Neural progenitor cell (in vitro differentiated cells): ENCODE data around the gene CD300E.

Source experiments
- EZH2 ChIP-seq: fragments of 200-600 bp; sonication (generic); IDR thresholded peaks from 2 replicates; pipeline ENCODE4 v1.6.1; 2017; ENCODE audit warnings: antibody characterized with exemption, mild to moderate bottlenecking, moderate library complexity
- EZH2phosphoT487 ChIP-seq: fragments of 200-600 bp; sonication (generic); IDR thresholded peaks from 2 replicates; pipeline ENCODE4 v1.6.1; 2017; ENCODE audit warnings: antibody characterized with exemption
- TF ChIP-seq, protein P1 (sequence below): fragments of 200-600 bp; sonication (generic); IDR thresholded peaks from 2 replicates; pipeline ENCODE4 v1.5.1; 2017; ENCODE audit warnings: antibody characterized with exemption, mild to moderate bottlenecking

DNA sequence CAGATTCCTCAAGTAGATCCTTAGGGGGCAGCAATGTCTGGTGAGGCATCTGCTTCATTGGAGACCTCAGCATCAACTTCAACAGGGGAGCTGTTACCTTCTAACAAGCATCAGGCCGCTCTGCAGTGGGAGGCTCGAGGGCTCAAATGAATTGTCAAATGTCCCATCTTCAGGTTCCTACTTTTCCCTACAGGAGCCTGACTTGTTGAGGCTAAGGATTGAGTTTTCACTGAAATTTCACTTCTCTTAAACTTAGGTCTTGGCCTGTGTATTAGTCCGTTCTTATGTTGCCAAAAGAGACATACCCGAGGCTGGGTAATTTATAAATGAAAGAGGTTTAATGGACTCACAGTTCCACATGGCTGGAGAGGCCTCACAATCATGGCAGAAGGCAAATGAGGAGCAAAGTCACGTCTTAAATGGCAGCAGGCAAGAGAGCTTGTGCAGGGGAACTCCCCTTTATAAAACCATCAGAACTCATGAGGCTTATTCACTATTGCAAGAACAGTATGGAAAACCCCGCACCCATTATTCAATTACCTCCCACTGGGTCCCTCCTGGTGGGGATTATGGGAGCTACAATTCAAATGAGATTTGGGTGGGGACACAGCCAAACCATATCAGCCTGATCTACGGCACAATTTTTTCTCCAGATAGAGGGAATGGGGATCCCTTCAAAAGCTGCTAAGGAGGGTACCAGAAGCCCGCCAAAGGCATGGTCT, 26.3 kb downstream of the CD300E start:
- TF ChIP-seq EZH2 (no peak), EZH2phosphoT487 (no peak)
- TF ChIP-seq, protein P1, sequence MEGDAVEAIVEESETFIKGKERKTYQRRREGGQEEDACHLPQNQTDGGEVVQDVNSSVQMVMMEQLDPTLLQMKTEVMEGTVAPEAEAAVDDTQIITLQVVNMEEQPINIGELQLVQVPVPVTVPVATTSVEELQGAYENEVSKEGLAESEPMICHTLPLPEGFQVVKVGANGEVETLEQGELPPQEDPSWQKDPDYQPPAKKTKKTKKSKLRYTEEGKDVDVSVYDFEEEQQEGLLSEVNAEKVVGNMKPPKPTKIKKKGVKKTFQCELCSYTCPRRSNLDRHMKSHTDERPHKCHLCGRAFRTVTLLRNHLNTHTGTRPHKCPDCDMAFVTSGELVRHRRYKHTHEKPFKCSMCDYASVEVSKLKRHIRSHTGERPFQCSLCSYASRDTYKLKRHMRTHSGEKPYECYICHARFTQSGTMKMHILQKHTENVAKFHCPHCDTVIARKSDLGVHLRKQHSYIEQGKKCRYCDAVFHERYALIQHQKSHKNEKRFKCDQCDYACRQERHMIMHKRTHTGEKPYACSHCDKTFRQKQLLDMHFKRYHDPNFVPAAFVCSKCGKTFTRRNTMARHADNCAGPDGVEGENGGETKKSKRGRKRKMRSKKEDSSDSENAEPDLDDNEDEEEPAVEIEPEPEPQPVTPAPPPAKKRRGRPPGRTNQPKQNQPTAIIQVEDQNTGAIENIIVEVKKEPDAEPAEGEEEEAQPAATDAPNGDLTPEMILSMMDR = no peak
